Neural cell (in vitro differentiated cells): ENCODE data around the gene ITPRIP.

Experiments used
- CTCF ChIP-seq: fragments of 450-650 bp; IDR thresholded peaks from 2 replicates; pipeline ENCODE4 v1.5.1; 2014; ENCODE audit warnings: antibody characterized with exemption, mild to moderate bottlenecking, moderate library complexity; ENCODE audit not compliant: poor library complexity, severe bottlenecking
- EP300 ChIP-seq: fragments of 450-650 bp; conservative IDR thresholded peaks from 2 replicates; pipeline ENCODE4 v1.6.1; 2014; ENCODE audit warnings: antibody characterized with exemption, mild to moderate bottlenecking, moderate library complexity; ENCODE audit not compliant: poor library complexity, severe bottlenecking
- EZH2 ChIP-seq: fragments of 200-600, 300-800 bp; shearing (Covaris generic), sonication (generic); IDR thresholded peaks from 2 replicates; pipeline ENCODE4 v1.6.1; 2014; ENCODE audit warnings: antibody characterized with exemption, low read length, borderline replicate concordance, mild to moderate bottlenecking; ENCODE audit not compliant: insufficient read depth, poor library complexity, severe bottlenecking
- POLR2AphosphoS5 ChIP-seq: IDR thresholded peaks from 2 replicates; pipeline ENCODE4 v1.6.1; 2012
- SMC3 ChIP-seq: fragments of 450-650 bp; conservative IDR thresholded peaks from 2 replicates; pipeline ENCODE4 v1.6.1; 2014; ENCODE audit warnings: antibody characterized with exemption, mild to moderate bottlenecking, moderate library complexity; ENCODE audit not compliant: poor library complexity
- TAF1 ChIP-seq: IDR thresholded peaks from 2 replicates; pipeline ENCODE4 v1.6.1; 2012; ENCODE audit warnings: low read depth

GRCh38 chr10:104332243-104333031 lies 5.8 kb downstream of the ITPRIP start:
- TF ChIP-seq CTCF (no peak), EP300 (no peak), EZH2 (no peak), POLR2AphosphoS5 (no peak), SMC3 (no peak), TAF1 (no peak)
